ENCODE results near the gene SLC1A4.

DNA sequence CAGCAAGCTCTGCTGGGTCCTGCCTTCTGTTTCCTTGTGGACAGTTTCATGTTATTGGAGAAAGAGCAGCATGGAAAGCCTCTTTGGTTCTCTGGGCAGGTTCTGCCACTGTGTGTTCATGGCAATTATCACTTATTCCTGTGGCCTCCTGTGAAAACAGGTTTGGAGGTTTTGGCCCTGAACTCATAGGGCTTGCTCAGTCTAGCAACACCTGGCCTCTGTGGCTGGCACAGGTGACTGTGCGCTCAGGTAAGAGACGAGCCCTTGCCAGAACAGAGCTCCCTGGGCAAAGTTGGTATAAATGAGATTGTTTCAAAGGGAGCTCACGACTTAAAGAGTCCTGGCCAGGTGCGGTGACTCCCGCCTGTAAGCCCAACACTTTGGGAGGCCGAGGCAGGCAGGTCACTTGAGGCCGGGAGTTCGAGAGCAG, 72.7 kb downstream of the SLC1A4 start:
- TF ChIP-seq, protein P1, sequence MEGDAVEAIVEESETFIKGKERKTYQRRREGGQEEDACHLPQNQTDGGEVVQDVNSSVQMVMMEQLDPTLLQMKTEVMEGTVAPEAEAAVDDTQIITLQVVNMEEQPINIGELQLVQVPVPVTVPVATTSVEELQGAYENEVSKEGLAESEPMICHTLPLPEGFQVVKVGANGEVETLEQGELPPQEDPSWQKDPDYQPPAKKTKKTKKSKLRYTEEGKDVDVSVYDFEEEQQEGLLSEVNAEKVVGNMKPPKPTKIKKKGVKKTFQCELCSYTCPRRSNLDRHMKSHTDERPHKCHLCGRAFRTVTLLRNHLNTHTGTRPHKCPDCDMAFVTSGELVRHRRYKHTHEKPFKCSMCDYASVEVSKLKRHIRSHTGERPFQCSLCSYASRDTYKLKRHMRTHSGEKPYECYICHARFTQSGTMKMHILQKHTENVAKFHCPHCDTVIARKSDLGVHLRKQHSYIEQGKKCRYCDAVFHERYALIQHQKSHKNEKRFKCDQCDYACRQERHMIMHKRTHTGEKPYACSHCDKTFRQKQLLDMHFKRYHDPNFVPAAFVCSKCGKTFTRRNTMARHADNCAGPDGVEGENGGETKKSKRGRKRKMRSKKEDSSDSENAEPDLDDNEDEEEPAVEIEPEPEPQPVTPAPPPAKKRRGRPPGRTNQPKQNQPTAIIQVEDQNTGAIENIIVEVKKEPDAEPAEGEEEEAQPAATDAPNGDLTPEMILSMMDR (conservative IDR thresholded peaks at IDR 0.05; ENCODE audit: low read depth, low read length) = no peak
- TF ChIP-seq RCOR1 (IDR thresholded peaks at IDR 0.05; ENCODE audit: insufficient replicate concordance, low read length) (no peak), RFX5 (IDR thresholded peaks at IDR 0.05; ENCODE audit: low read depth, low read length) (no peak), SMC3 (IDR thresholded peaks at IDR 0.05; ENCODE audit: low read depth, low read length) (no peak), BHLHE40 (IDR thresholded peaks at IDR 0.05; ENCODE audit: low read depth, low read length) (no peak), CEBPB (IDR thresholded peaks at IDR 0.05; ENCODE audit: low read depth, low read length) (no peak), POLR2A (IDR thresholded peaks at IDR 0.05; ENCODE audit: low read depth, low read length) (no peak)
- TF ChIP-seq, protein P2, sequence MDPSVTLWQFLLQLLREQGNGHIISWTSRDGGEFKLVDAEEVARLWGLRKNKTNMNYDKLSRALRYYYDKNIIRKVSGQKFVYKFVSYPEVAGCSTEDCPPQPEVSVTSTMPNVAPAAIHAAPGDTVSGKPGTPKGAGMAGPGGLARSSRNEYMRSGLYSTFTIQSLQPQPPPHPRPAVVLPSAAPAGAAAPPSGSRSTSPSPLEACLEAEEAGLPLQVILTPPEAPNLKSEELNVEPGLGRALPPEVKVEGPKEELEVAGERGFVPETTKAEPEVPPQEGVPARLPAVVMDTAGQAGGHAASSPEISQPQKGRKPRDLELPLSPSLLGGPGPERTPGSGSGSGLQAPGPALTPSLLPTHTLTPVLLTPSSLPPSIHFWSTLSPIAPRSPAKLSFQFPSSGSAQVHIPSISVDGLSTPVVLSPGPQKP (IDR thresholded peaks at IDR 0.05; ENCODE audit: borderline replicate concordance, low read depth, low read length) = no peak
- TF ChIP-seq, protein P3, sequence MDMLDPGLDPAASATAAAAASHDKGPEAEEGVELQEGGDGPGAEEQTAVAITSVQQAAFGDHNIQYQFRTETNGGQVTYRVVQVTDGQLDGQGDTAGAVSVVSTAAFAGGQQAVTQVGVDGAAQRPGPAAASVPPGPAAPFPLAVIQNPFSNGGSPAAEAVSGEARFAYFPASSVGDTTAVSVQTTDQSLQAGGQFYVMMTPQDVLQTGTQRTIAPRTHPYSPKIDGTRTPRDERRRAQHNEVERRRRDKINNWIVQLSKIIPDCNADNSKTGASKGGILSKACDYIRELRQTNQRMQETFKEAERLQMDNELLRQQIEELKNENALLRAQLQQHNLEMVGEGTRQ (IDR thresholded peaks at IDR 0.05; ENCODE audit: low read depth, low read length) = no peak

Data from IMR-90 (cell line).